ENCODE results near the gene AFF1. TPM values are rescaled to one million over a fixed set of nuclear protein-coding genes. Genes with fewer than 3 reads are reported as not detected.

The AFF1 gene
- total and polyA plus RNA-seq, 4 donors = 7.2 to 42.8 (median 21.5) TPM

DNA sequence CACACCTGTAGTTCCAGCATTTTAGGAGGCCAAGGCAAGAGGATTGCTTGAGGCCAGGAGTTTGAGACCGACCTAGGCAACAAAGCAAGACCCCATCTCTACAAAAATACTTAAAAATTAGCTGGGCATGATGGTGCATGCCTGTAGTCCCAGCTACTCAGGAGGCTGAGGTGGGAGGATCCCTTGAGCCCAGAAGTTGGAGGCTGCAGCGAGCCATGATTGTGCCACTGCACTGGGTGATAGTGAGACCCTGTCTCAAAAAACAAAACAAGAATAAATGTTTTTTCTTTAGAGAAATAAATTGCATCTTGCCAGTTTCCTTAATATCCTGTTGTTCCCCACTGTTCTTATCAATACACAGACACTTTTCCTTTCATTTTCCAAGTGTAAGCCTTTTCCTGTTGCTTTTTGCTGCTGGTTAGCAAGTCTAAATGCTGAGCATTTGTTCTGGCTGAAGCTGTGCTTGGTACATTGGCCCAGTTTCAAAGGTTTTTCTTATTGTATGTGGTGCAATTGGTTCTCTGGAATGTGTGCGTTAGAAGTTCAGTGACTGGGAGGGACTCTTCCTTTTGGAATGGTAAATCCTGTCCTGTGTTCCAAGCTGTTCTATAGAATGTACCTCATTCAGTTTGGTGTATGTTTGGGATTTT is 98.2 kb downstream of the AFF1 start:
- DNase-seq (ENCODE audit: low spot score) = no peak
- H3K4me3 ChIP-seq (ENCODE audit: low read depth in 1 of 3, low read length in 3 of 3) = no peak overlapping the region
- 55% methylated on average over 3 of the region's 3 CpGs for WGBS
- H3K36me3 ChIP-seq (ENCODE audit: control insufficient read depth in 4 of 4, insufficient read depth in 3 of 4, low read depth in 1 of 4, low read length in 3 of 4) = no peaks in the 10 kb centered on the region
- no peak overlapping the region for H3K9ac ChIP-seq (ENCODE audit: low read depth in 1 of 2, low read length in 2 of 2)
- H3K4me1 ChIP-seq (ENCODE audit: control insufficient read depth in 4 of 4, insufficient read depth in 4 of 4, low read length in 3 of 4) = peaks cover 8 to 63% (median 36%) of the 10 kb centered on the region in 4 donors
- H3K27ac ChIP-seq (ENCODE audit: low read depth in 1 of 2, low read length in 2 of 2) = peak overlapping the region; percentile 37 to 47
- no peaks in the 10 kb centered on the region for H3K27me3 ChIP-seq (ENCODE audit: control insufficient read depth in 4 of 4, insufficient read depth in 4 of 4, low read length in 3 of 4)
- H3K9me3 ChIP-seq (ENCODE audit: control insufficient read depth in 4 of 4, low read length in 3 of 4) = no peaks in the 10 kb centered on the region
- TF ChIP-seq RXRA (IDR thresholded peaks at IDR 0.05) (peak; percentile 15 to 36), RAD21 (IDR thresholded peaks at IDR 0.05) (peak; percentile 28 to 53), EGR1 (IDR thresholded peaks at IDR 0.05; ENCODE audit: low read depth in 2 of 2) (no peak), HNF4G (IDR thresholded peaks at IDR 0.05) (no peak), HNF4A (conservative IDR thresholded peaks at IDR 0.05) (peak; percentile 50 to 57), FOXA1 (IDR thresholded peaks at IDR 0.05) (no peak), GABPA (IDR thresholded peaks at IDR 0.05 in 1 of 2, conservative IDR thresholded peaks at IDR 0.05 in 1 of 2) (no peak), SP1 (IDR thresholded peaks at IDR 0.05) (peak; percentile 31), YY1 (IDR thresholded peaks at IDR 0.05) (peak; percentile 14), NR2F2 (IDR thresholded peaks at IDR 0.05) (no peak), FOXA2 (IDR thresholded peaks at IDR 0.05) (no peak)
- TF ChIP-seq, protein P1, sequence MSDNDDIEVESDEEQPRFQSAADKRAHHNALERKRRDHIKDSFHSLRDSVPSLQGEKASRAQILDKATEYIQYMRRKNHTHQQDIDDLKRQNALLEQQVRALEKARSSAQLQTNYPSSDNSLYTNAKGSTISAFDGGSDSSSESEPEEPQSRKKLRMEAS (IDR thresholded peaks at IDR 0.05) = peak; percentile 18
- TF ChIP-seq, protein P2, sequence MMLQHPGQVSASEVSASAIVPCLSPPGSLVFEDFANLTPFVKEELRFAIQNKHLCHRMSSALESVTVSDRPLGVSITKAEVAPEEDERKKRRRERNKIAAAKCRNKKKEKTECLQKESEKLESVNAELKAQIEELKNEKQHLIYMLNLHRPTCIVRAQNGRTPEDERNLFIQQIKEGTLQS (IDR thresholded peaks at IDR 0.05) = peak; percentile 8
- TF ChIP-seq, protein P3, sequence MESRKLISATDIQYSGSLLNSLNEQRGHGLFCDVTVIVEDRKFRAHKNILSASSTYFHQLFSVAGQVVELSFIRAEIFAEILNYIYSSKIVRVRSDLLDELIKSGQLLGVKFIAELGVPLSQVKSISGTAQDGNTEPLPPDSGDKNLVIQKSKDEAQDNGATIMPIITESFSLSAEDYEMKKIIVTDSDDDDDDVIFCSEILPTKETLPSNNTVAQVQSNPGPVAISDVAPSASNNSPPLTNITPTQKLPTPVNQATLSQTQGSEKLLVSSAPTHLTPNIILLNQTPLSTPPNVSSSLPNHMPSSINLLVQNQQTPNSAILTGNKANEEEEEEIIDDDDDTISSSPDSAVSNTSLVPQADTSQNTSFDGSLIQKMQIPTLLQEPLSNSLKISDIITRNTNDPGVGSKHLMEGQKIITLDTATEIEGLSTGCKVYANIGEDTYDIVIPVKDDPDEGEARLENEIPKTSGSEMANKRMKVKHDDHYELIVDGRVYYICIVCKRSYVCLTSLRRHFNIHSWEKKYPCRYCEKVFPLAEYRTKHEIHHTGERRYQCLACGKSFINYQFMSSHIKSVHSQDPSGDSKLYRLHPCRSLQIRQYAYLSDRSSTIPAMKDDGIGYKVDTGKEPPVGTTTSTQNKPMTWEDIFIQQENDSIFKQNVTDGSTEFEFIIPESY (IDR thresholded peaks at IDR 0.05) = no peak
- TF ChIP-seq, protein P4, sequence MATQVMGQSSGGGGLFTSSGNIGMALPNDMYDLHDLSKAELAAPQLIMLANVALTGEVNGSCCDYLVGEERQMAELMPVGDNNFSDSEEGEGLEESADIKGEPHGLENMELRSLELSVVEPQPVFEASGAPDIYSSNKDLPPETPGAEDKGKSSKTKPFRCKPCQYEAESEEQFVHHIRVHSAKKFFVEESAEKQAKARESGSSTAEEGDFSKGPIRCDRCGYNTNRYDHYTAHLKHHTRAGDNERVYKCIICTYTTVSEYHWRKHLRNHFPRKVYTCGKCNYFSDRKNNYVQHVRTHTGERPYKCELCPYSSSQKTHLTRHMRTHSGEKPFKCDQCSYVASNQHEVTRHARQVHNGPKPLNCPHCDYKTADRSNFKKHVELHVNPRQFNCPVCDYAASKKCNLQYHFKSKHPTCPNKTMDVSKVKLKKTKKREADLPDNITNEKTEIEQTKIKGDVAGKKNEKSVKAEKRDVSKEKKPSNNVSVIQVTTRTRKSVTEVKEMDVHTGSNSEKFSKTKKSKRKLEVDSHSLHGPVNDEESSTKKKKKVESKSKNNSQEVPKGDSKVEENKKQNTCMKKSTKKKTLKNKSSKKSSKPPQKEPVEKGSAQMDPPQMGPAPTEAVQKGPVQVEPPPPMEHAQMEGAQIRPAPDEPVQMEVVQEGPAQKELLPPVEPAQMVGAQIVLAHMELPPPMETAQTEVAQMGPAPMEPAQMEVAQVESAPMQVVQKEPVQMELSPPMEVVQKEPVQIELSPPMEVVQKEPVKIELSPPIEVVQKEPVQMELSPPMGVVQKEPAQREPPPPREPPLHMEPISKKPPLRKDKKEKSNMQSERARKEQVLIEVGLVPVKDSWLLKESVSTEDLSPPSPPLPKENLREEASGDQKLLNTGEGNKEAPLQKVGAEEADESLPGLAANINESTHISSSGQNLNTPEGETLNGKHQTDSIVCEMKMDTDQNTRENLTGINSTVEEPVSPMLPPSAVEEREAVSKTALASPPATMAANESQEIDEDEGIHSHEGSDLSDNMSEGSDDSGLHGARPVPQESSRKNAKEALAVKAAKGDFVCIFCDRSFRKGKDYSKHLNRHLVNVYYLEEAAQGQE (IDR thresholded peaks at IDR 0.05) = peak; percentile 57
- TF ChIP-seq, protein P5, sequence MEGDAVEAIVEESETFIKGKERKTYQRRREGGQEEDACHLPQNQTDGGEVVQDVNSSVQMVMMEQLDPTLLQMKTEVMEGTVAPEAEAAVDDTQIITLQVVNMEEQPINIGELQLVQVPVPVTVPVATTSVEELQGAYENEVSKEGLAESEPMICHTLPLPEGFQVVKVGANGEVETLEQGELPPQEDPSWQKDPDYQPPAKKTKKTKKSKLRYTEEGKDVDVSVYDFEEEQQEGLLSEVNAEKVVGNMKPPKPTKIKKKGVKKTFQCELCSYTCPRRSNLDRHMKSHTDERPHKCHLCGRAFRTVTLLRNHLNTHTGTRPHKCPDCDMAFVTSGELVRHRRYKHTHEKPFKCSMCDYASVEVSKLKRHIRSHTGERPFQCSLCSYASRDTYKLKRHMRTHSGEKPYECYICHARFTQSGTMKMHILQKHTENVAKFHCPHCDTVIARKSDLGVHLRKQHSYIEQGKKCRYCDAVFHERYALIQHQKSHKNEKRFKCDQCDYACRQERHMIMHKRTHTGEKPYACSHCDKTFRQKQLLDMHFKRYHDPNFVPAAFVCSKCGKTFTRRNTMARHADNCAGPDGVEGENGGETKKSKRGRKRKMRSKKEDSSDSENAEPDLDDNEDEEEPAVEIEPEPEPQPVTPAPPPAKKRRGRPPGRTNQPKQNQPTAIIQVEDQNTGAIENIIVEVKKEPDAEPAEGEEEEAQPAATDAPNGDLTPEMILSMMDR (IDR thresholded peaks at IDR 0.05; ENCODE audit: low read depth, low read length, missing input control) = no peak

Measured in liver (tissue), 9 donors.